ENCODE data around the gene POLR2I. TPM values are rescaled to one million over a fixed set of nuclear protein-coding genes. Genes with fewer than 3 reads are reported as not detected.

The POLR2I gene
- total RNA-seq (2021) (161 to 177 TPM (median 165 TPM) in 3 replicates), Bru-seq, nascent RNA (percentile 78 among the genes with signal in this experiment)
- long read RNA-seq, experiment 1, transcript POLR2I-201 (6 exons, 913 nt): major isoform, 124 of 149 reads
- long read RNA-seq, experiment 1, transcript POLR2I-206 (5 exons, 542 nt): minor isoform, 10 of 149 reads
- long read RNA-seq, experiment 1, partial matches to known transcripts: 4 of 149 reads
- long read RNA-seq, experiment 1, other reads (novel, unspliced or antisense): 6 of 149 reads
- long read RNA-seq, experiment 2, transcript POLR2I-201 (6 exons, 913 nt): major isoform, 133 of 158 reads
- long read RNA-seq, experiment 2, transcript POLR2I-206 (5 exons, 542 nt): minor isoform, 6 of 158 reads
- long read RNA-seq, experiment 2, partial matches to known transcripts: 3 of 158 reads
- long read RNA-seq, experiment 2, other reads (novel, unspliced or antisense): 15 of 158 reads
- long read RNA-seq, experiment 3, transcript POLR2I-201 (6 exons, 913 nt): major isoform, 6 of 7 reads
- long read RNA-seq, experiment 3, partial matches to known transcripts: 0 of 7 reads
- long read RNA-seq, experiment 3, other reads (novel, unspliced or antisense): 0 of 7 reads

- DNase-seq (ENCODE audit: low spot score) (peak; percentile 99), ATAC-seq (peak; percentile 93)
- CTCF ChIA-PET: interaction anchor here (0.7 to 2.8 kb wide), 4 partner anchors 10 to 59 kb away, joined by 3 to 28 read pairs (median 3); no protein-coding TSS in a partner anchor
- peak within 1 kb of the TSS; percentile 95 for H3K4me3 Mint-ChIP-seq
- H3K4me1 Mint-ChIP-seq: peaks cover 35% of the 10 kb centered on the region
- POLR2A ChIA-PET: interaction anchor here (0.6 to 1.5 kb wide), 3 partner anchors 13 to 847 kb away, joined by 3 to 7 read pairs (median 6); partner anchors contain the start of gene THAP8
- H3K9me3 Mint-ChIP-seq: no peaks in the 10 kb centered on the region
- peaks cover 29% of the 10 kb centered on the region for H3K36me3 Mint-ChIP-seq
- H3K27me3 Mint-ChIP-seq (ENCODE audit: low read depth): peaks cover 3% of the 10 kb centered on the region
- H3K27ac Mint-ChIP-seq: peak within 1 kb of the TSS; percentile 100
- TF ChIP-seq, protein P1, sequence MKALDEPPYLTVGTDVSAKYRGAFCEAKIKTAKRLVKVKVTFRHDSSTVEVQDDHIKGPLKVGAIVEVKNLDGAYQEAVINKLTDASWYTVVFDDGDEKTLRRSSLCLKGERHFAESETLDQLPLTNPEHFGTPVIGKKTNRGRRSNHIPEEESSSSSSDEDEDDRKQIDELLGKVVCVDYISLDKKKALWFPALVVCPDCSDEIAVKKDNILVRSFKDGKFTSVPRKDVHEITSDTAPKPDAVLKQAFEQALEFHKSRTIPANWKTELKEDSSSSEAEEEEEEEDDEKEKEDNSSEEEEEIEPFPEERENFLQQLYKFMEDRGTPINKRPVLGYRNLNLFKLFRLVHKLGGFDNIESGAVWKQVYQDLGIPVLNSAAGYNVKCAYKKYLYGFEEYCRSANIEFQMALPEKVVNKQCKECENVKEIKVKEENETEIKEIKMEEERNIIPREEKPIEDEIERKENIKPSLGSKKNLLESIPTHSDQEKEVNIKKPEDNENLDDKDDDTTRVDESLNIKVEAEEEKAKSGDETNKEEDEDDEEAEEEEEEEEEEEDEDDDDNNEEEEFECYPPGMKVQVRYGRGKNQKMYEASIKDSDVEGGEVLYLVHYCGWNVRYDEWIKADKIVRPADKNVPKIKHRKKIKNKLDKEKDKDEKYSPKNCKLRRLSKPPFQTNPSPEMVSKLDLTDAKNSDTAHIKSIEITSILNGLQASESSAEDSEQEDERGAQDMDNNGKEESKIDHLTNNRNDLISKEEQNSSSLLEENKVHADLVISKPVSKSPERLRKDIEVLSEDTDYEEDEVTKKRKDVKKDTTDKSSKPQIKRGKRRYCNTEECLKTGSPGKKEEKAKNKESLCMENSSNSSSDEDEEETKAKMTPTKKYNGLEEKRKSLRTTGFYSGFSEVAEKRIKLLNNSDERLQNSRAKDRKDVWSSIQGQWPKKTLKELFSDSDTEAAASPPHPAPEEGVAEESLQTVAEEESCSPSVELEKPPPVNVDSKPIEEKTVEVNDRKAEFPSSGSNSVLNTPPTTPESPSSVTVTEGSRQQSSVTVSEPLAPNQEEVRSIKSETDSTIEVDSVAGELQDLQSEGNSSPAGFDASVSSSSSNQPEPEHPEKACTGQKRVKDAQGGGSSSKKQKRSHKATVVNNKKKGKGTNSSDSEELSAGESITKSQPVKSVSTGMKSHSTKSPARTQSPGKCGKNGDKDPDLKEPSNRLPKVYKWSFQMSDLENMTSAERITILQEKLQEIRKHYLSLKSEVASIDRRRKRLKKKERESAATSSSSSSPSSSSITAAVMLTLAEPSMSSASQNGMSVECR (CRISPR knock-in tag; IDR thresholded peaks at IDR 0.05; ENCODE audit: borderline replicate concordance): 0 out of 2 replicates have a peak, but pooled peaks have one; percentile 65
- TF ChIP-seq SP1 (CRISPR knock-in tag; conservative IDR thresholded peaks at IDR 0.05): peak; percentile 93
- peak; percentile 55; the same call in 1 of the 2 replicates for TF ChIP-seq E2F1 (CRISPR knock-in tag; IDR thresholded peaks at IDR 0.05)
- no peak for TF ChIP-seq IRF2 (CRISPR knock-in tag; IDR thresholded peaks at IDR 0.05; ENCODE audit: borderline replicate concordance, low read depth)
- no peak for TF ChIP-seq NR1H2 (CRISPR knock-in tag; IDR thresholded peaks at IDR 0.05)
- TF ChIP-seq CREM (CRISPR knock-in tag; IDR thresholded peaks at IDR 0.05): no peak
- TF ChIP-seq E2F4 (CRISPR knock-in tag; IDR thresholded peaks at IDR 0.05; ENCODE audit: borderline replicate concordance, low read depth): no peak
- peak; percentile 74; the same call in 1 of the 2 replicates for TF ChIP-seq ATF1 (CRISPR knock-in tag; IDR thresholded peaks at IDR 0.05)
- no peak for TF ChIP-seq MXD4 (CRISPR knock-in tag; IDR thresholded peaks at IDR 0.05; ENCODE audit: borderline replicate concordance)
- peak; percentile 89; the same call in 1 of the 2 replicates for TF ChIP-seq FOXK1 (CRISPR knock-in tag; IDR thresholded peaks at IDR 0.05)
- TF ChIP-seq ZNF232 (CRISPR knock-in tag; IDR thresholded peaks at IDR 0.05): peak; percentile 14; the same call in 1 of the 2 replicates
- TF ChIP-seq, protein P2, sequence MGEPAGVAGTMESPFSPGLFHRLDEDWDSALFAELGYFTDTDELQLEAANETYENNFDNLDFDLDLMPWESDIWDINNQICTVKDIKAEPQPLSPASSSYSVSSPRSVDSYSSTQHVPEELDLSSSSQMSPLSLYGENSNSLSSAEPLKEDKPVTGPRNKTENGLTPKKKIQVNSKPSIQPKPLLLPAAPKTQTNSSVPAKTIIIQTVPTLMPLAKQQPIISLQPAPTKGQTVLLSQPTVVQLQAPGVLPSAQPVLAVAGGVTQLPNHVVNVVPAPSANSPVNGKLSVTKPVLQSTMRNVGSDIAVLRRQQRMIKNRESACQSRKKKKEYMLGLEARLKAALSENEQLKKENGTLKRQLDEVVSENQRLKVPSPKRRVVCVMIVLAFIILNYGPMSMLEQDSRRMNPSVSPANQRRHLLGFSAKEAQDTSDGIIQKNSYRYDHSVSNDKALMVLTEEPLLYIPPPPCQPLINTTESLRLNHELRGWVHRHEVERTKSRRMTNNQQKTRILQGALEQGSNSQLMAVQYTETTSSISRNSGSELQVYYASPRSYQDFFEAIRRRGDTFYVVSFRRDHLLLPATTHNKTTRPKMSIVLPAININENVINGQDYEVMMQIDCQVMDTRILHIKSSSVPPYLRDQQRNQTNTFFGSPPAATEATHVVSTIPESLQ (CRISPR knock-in tag; IDR thresholded peaks at IDR 0.05): no peak
- TF ChIP-seq ZNF138 (CRISPR knock-in tag; conservative IDR thresholded peaks at IDR 0.05): no peak
- TF ChIP-seq ELF4 (CRISPR knock-in tag; IDR thresholded peaks at IDR 0.05; ENCODE audit: low read depth): no peak
- TF ChIP-seq NR2C2 (CRISPR knock-in tag; IDR thresholded peaks at IDR 0.05): no peak
- TF ChIP-seq ZNF121 (CRISPR knock-in tag; IDR thresholded peaks at IDR 0.05): no peak
- TF ChIP-seq ZMAT4 (CRISPR knock-in tag; IDR thresholded peaks at IDR 0.05): no peak
- no peak for TF ChIP-seq ZNF416 (CRISPR knock-in tag; IDR thresholded peaks at IDR 0.05)
- TF ChIP-seq, protein P3, sequence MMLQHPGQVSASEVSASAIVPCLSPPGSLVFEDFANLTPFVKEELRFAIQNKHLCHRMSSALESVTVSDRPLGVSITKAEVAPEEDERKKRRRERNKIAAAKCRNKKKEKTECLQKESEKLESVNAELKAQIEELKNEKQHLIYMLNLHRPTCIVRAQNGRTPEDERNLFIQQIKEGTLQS (CRISPR knock-in tag; conservative IDR thresholded peaks at IDR 0.05): no peak
- TF ChIP-seq CDX4 (CRISPR knock-in tag; IDR thresholded peaks at IDR 0.05; ENCODE audit: borderline replicate concordance): no peak
- TF ChIP-seq ZNF263 (CRISPR knock-in tag; IDR thresholded peaks at IDR 0.05; ENCODE audit: low read depth): no peak; the same call in 1 of the 2 replicates
- TF ChIP-seq, protein P4, sequence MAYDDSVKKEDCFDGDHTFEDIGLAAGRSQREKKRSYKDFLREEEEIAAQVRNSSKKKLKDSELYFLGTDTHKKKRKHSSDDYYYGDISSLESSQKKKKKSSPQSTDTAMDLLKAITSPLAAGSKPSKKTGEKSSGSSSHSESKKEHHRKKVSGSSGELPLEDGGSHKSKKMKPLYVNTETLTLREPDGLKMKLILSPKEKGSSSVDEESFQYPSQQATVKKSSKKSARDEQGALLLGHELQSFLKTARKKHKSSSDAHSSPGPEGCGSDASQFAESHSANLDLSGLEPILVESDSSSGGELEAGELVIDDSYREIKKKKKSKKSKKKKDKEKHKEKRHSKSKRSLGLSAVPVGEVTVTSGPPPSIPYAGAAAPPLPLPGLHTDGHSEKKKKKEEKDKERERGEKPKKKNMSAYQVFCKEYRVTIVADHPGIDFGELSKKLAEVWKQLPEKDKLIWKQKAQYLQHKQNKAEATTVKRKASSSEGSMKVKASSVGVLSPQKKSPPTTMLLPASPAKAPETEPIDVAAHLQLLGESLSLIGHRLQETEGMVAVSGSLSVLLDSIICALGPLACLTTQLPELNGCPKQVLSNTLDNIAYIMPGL (CRISPR knock-in tag; IDR thresholded peaks at IDR 0.05): peak; percentile 58
Measured at GRCh38 chr19:36114721-36115452, at the start of gene POLR2I. Gene POLR2I, minus strand, starts transcription at chr19:36114875. Its CDS starts 19 bp downstream, at chr19:36114856.

Data from WTC11 (cell line).